Hematopoietic multipotent progenitor cell (in vitro differentiated cells): ENCODE measurements around the gene CLDN9. TPM values are rescaled to one million over a fixed set of nuclear protein-coding genes. Genes with fewer than 3 reads are reported as not detected.
A peak's percentile ranks its signal among the peaks of the same experiment; 100 is the strongest.

Experiments
- DNase-seq, 3 donors: peaks; one replicate each; pipeline ENCODE4 v3.0.0-alpha.2; 2011 to 2015; ENCODE audit warnings: low read depth in 2 of 3, low spot score in 2 of 3
- total RNA-seq: library from RNA; depleted of rRNA; stranded (reverse); fragments of >200 nt; gene quantifications from one replicate; pipeline ENCODE4 v1.2.3, GENCODE V29; 2012

CLDN9 gene
- total RNA-seq, 1 donor: 0.27 TPM

GRCh38 chr16:2973605-2974318, 39.0 kb upstream of the CLDN9 start:
- no peak for DNase-seq

GRCh38 chr16:2974319-2975056, 38.2 kb upstream of the CLDN9 start:
- DNase-seq: no peak

GRCh38 chr16:2975161-2975795, 37.4 kb upstream of the CLDN9 start:
- no peak for DNase-seq

GRCh38 chr16:2976201-2976600, 36.5 kb upstream of the CLDN9 start:
- DNase-seq: no peak

- DNase-seq: no peak
Observed at GRCh38 chr16:2976673-2977072, 36.0 kb upstream of the CLDN9 start.

GRCh38 chr16:2977440-2977839, 35.3 kb upstream of the CLDN9 start:
- DNase-seq: no peak

GRCh38 chr16:2979669-2980226, 33.0 kb upstream of the CLDN9 start:
- no peak for DNase-seq

GRCh38 chr16:2980227-2981176, 32.2 kb upstream of the CLDN9 start, which contains the start of gene PKMYT1:
Gene PKMYT1, minus strand, starts transcription at chr16:2980446. Its CDS starts 789 bp downstream, at chr16:2979657.
- DNase-seq: peak; percentile 88 to 91 (median 91)

- DNase-seq: no peak
Observed at GRCh38 chr16:2981177-2981898, 31.4 kb upstream of the CLDN9 start.

- no peak for DNase-seq
Observed at GRCh38 chr16:2981899-2982250, 30.8 kb upstream of the CLDN9 start.

- no peak for DNase-seq
Observed at GRCh38 chr16:2982402-2982801, 30.3 kb upstream of the CLDN9 start.

- peak in 2 of 3 donors; percentile 55 to 66 for DNase-seq
Observed at GRCh38 chr16:2983706-2984136, 29.0 kb upstream of the CLDN9 start.

GRCh38 chr16:2985462-2985861, 27.3 kb upstream of the CLDN9 start:
- DNase-seq: no peak

- DNase-seq: no peak
Observed at GRCh38 chr16:2985893-2986355, 26.8 kb upstream of the CLDN9 start.

- no peak for DNase-seq
Observed at GRCh38 chr16:2986623-2987188, 26.0 kb upstream of the CLDN9 start.

- DNase-seq: no peak
Observed at GRCh38 chr16:2987286-2987685, 25.4 kb upstream of the CLDN9 start.

- DNase-seq: no peak
Observed at GRCh38 chr16:2987833-2988232, 24.9 kb upstream of the CLDN9 start.

- no peak for DNase-seq
Observed at GRCh38 chr16:2988590-2989099, 24.1 kb upstream of the CLDN9 start.

GRCh38 chr16:2990891-2991290, 21.8 kb upstream of the CLDN9 start:
- no peak for DNase-seq
